Breast epithelium (tissue), 4 donors: ENCODE data around the gene NOVA2. TPM values are rescaled to one million over a fixed set of nuclear protein-coding genes. Genes with fewer than 3 reads are reported as not detected.

Source experiments
- DNase-seq, 2 donors: peaks; one replicate each; pipeline ENCODE4 v3.0.0-alpha.2; 2019; ENCODE audit warnings: low spot score in 2 of 2
- H3K27ac ChIP-seq, 2 donors: fragments of 200-600 bp; sonication (generic) in 1 of 2; one replicate each; pipeline ENCODE4 v1.5.1; 2016 to 2019; ENCODE audit warnings: mild to moderate bottlenecking in 1 of 2
- H3K27me3 ChIP-seq, 2 donors: fragments of 200-600 bp; sonication (generic) in 1 of 2; one replicate each; pipeline versions ENCODE4 v1.5.1 to v1.6.0; 2017 to 2019; ENCODE audit warnings: control low read depth in 1 of 2, mild to moderate bottlenecking in 1 of 2
- H3K36me3 ChIP-seq: fragments of 200-600 bp; one replicate; pipeline ENCODE4 v1.5.1; 2019
- H3K4me1 ChIP-seq, 2 donors: fragments of 200-600 bp; sonication (generic); one replicate each; pipeline ENCODE4 v1.5.1; 2016 to 2019; ENCODE audit warnings: control low read depth in 1 of 2
- H3K4me3 ChIP-seq, 3 donors: fragments of 200-600 bp; sonication (generic); 1 replicate in 2 of 3; 2 replicates in 1 of 3; pipeline ENCODE4 v1.5.1; 2016 to 2019; ENCODE audit warnings: mild to moderate bottlenecking in 3 of 3, moderate library complexity in 2 of 3
- H3K9me3 ChIP-seq, 2 donors: fragments of 200-600 bp; sonication (generic) in 1 of 2; one replicate each; pipeline ENCODE4 v1.5.1; 2016 to 2019; ENCODE audit warnings: control low read depth in 1 of 2
- CTCF ChIP-seq, 3 donors: fragments of 450-650 bp; IDR thresholded peaks; one replicate each; pipeline ENCODE4 v1.5.1; 2016 to 2017; ENCODE audit warnings: antibody characterized with exemption in 3 of 3, mild to moderate bottlenecking in 3 of 3, moderate library complexity in 3 of 3
- POLR2A ChIP-seq: fragments of 450-650 bp; IDR thresholded peaks from one replicate; pipeline ENCODE4 v1.6.1; 2016; ENCODE audit warnings: antibody characterized with exemption, mild to moderate bottlenecking, moderate library complexity
- POLR2AphosphoS5 ChIP-seq, 3 donors: sonication (generic); formaldehyde crosslinking; IDR thresholded peaks; one replicate each; pipeline ENCODE4 v1.6.1; 2017; ENCODE audit warnings: antibody characterized with exemption in 3 of 3
- intact Hi-C: fragments of 100-400 bp; cut with DNase I; formaldehyde crosslinking; loops from one replicate; pipeline ENCODE4 v1.15.1; 2023; ENCODE audit warnings: low total_unique reads
- total RNA-seq, 3 donors: library from RNA; depleted of rRNA; stranded (reverse); fragments of >200 nt; gene quantifications; one replicate each; pipeline ENCODE4 v1.1.0, GENCODE V29; 2016

The NOVA2 gene
- total RNA-seq, 3 donors from 2014 or later: 0.59 to 3.6 (median 1.1) TPM

DNA sequence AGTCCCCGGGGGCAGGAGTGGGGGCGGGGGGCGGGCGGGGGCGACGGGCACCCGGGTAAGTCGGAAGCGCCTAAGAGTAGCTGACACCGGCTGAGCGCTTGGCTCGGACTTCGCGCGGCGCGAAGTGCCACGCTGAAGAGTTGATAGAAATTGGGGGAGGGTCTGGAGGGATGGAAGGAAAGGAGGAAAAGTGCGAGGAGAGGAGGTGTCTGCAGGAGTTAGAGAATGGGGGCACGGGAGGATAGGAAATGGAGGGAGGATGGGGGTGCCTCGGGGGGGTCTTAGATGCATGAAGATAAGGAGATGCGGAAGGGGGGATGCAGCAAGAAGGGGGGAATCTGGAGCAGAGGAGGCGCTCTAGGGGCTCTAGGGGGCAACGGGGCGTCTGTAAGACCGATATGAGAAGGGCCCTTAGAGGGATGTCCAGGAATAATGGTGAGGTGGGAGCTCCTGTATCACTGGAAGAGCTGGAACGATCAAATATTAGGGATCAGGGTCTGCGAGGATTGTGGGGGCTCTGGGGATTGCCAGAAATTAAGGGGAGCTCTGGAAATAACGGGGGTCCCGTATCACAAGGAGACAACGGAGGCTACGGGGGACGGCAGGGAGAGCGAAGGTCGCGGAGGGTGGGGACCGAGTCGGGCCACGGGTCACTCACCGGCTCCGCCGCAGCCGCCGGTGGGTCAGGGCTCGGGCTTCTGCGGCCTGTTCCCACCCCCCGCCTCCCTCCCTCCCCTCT, 71.6 kb downstream of the NOVA2 start, which contains the start of gene MYPOP:
TSS of gene MYPOP (minus strand) at position 702 of the 739 bp plus-strand sequence. CDS start 840 bp downstream, outside the sequence.
- intact Hi-C loops: loop anchor here (1.0 kb wide), 1 partner anchor 28 kb away; no protein-coding TSS in a partner anchor
- Histone ChIP-seq H3K27me3 (no peaks in the 10 kb centered on the region), H3K4me3 (peak within 1 kb of the TSS; percentile 59 to 79 (median 75)), H3K9me3 (no peaks in the 10 kb centered on the region), H3K27ac (peak within 1 kb of the TSS; percentile 77 to 89), H3K4me1 (no peaks in the 10 kb centered on the region), H3K36me3 (no peaks in the 10 kb centered on the region)
- peak in 1 of 2 donors; percentile 21 for DNase-seq
- TF ChIP-seq POLR2A (no peak), POLR2AphosphoS5 (IDR thresholded peaks at IDR 0.05) (no peak), CTCF (IDR thresholded peaks at IDR 0.05) (no peak)

DNA sequence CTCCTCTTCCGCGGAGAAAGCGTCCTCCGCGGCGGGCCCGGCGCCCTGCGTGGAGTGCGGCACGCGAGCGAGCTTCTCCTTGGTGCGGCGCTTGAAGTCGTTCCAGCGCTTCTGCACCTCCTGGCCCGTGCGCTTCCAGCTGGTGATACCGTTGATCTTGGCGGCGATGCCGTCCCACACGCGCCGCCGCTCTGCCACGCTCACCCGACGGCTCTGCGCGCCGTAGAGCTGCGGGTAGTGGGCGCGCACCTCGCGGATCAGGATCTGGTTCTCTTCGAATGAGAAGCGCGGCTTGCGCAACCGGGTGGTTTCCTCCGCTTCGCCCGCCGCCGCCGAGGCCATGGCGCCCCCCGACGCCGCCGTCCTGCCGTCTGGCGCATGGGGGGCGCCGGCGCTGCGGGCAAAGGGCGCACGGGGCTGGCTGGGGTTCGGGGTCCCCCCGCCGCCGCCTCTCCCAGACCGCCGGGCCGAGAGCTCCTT, 72.2 kb downstream of the NOVA2 start:
- H3K4me1 ChIP-seq: no peaks in the 10 kb centered on the region
- no peaks in the 10 kb centered on the region for H3K9me3 ChIP-seq
- H3K4me3 ChIP-seq: peak overlapping the region; percentile 59 to 79 (median 75)
- no peak for TF ChIP-seq POLR2A
- TF ChIP-seq CTCF (IDR thresholded peaks at IDR 0.05): no peak
- no peak overlapping the region for H3K27ac ChIP-seq
- H3K36me3 ChIP-seq: no peaks in the 10 kb centered on the region
- intact Hi-C loops: loop anchor here (1.0 kb wide), 1 partner anchor 29 kb away; no protein-coding TSS in a partner anchor
- DNase-seq: no peak
- no peaks in the 10 kb centered on the region for H3K27me3 ChIP-seq

GRCh38 chr19:45900738-45901431, 72.8 kb downstream of the NOVA2 start:
- TF ChIP-seq POLR2AphosphoS5 (IDR thresholded peaks at IDR 0.05) (no peak), CTCF (IDR thresholded peaks at IDR 0.05) (no peak), POLR2A (no peak)
- Histone ChIP-seq H3K36me3 (no peaks in the 10 kb centered on the region), H3K9me3 (no peaks in the 10 kb centered on the region), H3K27me3 (no peaks in the 10 kb centered on the region), H3K4me3 (peak overlapping the region; percentile 59 to 79 (median 75)), H3K4me1 (no peaks in the 10 kb centered on the region), H3K27ac (no peak overlapping the region)
- no peak for DNase-seq
- intact Hi-C loops: loop anchor here (1.0 kb wide), 1 partner anchor 29 kb away; no protein-coding TSS in a partner anchor

DNA sequence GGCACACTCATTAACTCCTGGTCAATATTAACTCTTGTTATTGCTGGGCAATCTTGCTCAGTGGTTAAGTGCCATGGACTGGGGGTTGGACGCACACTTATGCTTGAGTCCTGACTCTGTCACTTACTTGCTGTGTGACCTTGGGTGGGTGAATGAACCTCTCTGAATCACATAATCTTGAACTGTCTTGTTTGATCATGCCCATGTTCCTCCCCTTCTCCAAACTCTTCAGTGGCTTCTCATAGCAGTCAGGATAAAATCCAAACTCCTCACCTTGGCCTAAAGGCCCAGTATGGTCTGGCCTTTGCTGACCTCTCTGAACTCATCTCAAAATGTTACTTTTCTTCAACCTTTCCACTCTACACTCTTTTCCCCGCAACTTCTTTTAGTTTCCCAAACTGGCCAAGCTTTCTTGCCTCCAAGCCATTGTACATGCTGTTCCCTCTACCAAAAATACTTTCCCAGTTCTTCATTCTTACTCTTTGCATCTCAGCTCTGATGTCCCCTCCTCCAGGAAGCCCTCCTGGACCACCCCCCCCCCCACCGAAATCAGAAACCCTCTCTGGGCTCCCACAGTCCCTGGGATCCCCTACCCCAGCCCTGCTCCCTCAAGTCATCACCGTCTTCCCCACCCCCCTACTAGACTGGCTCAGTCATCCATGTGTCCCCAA, 73.6 kb downstream of the NOVA2 start:
- DNase-seq: no peak
- H3K27me3 ChIP-seq: no peaks in the 10 kb centered on the region
- intact Hi-C loops: no loop called here
- H3K4me3 ChIP-seq: no peak overlapping the region
- H3K9me3 ChIP-seq: no peaks in the 10 kb centered on the region
- no peaks in the 10 kb centered on the region for H3K36me3 ChIP-seq
- TF ChIP-seq POLR2AphosphoS5 (IDR thresholded peaks at IDR 0.05) (no peak), POLR2A (no peak), CTCF (IDR thresholded peaks at IDR 0.05) (no peak)
- no peaks in the 10 kb centered on the region for H3K4me1 ChIP-seq
- H3K27ac ChIP-seq: no peak overlapping the region
